Parathyroid adenoma (tissue), 2 donors: ENCODE measurements around the gene CADM1.

ENCODE experiments used
- H2AFZ ChIP-seq: fragments of 300-600 bp; sonication (generic); one replicate; pipeline ENCODE4 v1.7.0; 2017; ENCODE audit warnings: antibody characterized with exemption, mild to moderate bottlenecking
- H3K27ac ChIP-seq: fragments of 300-600 bp; sonication (generic); one replicate; pipeline ENCODE4 v1.7.0; 2017
- H3K27me3 ChIP-seq: fragments of 300-600 bp; sonication (generic); one replicate; pipeline ENCODE4 v1.7.0; 2017; ENCODE audit warnings: low read length; ENCODE audit not compliant: control insufficient read depth, insufficient read depth
- H3K36me3 ChIP-seq: fragments of 300-600 bp; sonication (generic); one replicate; pipeline ENCODE4 v1.7.0; 2017; ENCODE audit warnings: low read length; ENCODE audit not compliant: control insufficient read depth, insufficient read depth
- H3K4me1 ChIP-seq: fragments of 300-600 bp; sonication (generic); one replicate; pipeline ENCODE4 v1.7.0; 2017; ENCODE audit warnings: control low read depth
- H3K4me2 ChIP-seq: fragments of 300-600 bp; sonication (generic); one replicate; pipeline ENCODE4 v1.7.0; 2017; ENCODE audit warnings: low read length
- H3K4me3 ChIP-seq: fragments of 300-600 bp; sonication (generic); one replicate; pipeline ENCODE4 v1.7.0; 2017; ENCODE audit warnings: low read depth, low read length
- H3K79me2 ChIP-seq: fragments of 300-600 bp; sonication (generic); one replicate; pipeline ENCODE4 v1.7.0; 2017; ENCODE audit warnings: control low read depth
- H3K9ac ChIP-seq: fragments of 300-600 bp; sonication (generic); one replicate; pipeline ENCODE4 v1.7.0; 2017; ENCODE audit warnings: mild to moderate bottlenecking
- H3K9me3 ChIP-seq: fragments of 300-600 bp; sonication (generic); one replicate; pipeline ENCODE4 v1.7.0; 2017; ENCODE audit warnings: low read length; ENCODE audit not compliant: control insufficient read depth
- CTCF ChIP-seq: fragments of 300-600 bp; sonication (generic); IDR thresholded peaks from one replicate; pipeline ENCODE4 v1.7.0; 2017; ENCODE audit warnings: antibody characterized with exemption, mild to moderate bottlenecking
- donor health status: primary hyperparathyroidism.

CADM1 gene

GRCh38 chr11:115360186-115360824, 143.9 kb downstream of the CADM1 start:
- no peak overlapping the region for H2AFZ ChIP-seq
- H3K79me2 ChIP-seq, result no peaks in the 10 kb centered on the region
- TF ChIP-seq CTCF, result no peak
- no peak overlapping the region for H3K4me2 ChIP-seq
- H3K36me3 ChIP-seq, result no peaks in the 10 kb centered on the region
- H3K4me1 ChIP-seq, result no peaks in the 10 kb centered on the region
- no peaks in the 10 kb centered on the region for H3K9me3 ChIP-seq
- H3K9ac ChIP-seq, result no peak overlapping the region
- no peak overlapping the region for H3K4me3 ChIP-seq
- H3K27ac ChIP-seq, result no peak overlapping the region
- no peaks in the 10 kb centered on the region for H3K27me3 ChIP-seq

GRCh38 chr11:115357066-115357465, 147.1 kb downstream of the CADM1 start:
- H2AFZ ChIP-seq, result no peak overlapping the region
- H3K36me3 ChIP-seq, result no peaks in the 10 kb centered on the region
- no peak overlapping the region for H3K9ac ChIP-seq
- H3K27ac ChIP-seq, result no peak overlapping the region
- H3K4me2 ChIP-seq, result no peak overlapping the region
- H3K9me3 ChIP-seq, result no peaks in the 10 kb centered on the region
- TF ChIP-seq CTCF, result no peak
- no peaks in the 10 kb centered on the region for H3K4me1 ChIP-seq
- no peaks in the 10 kb centered on the region for H3K79me2 ChIP-seq
- no peaks in the 10 kb centered on the region for H3K27me3 ChIP-seq
- no peak overlapping the region for H3K4me3 ChIP-seq

- no peak overlapping the region for H3K4me2 ChIP-seq
- H3K9me3 ChIP-seq, result no peaks in the 10 kb centered on the region
- no peaks in the 10 kb centered on the region for H3K36me3 ChIP-seq
- no peak for TF ChIP-seq CTCF
- no peak overlapping the region for H2AFZ ChIP-seq
- no peaks in the 10 kb centered on the region for H3K4me1 ChIP-seq
- H3K9ac ChIP-seq, result no peak overlapping the region
- H3K79me2 ChIP-seq, result no peaks in the 10 kb centered on the region
- H3K4me3 ChIP-seq, result no peak overlapping the region
- no peaks in the 10 kb centered on the region for H3K27me3 ChIP-seq
- H3K27ac ChIP-seq, result no peak overlapping the region
Measured at GRCh38 chr11:115352805-115353485, 151.3 kb downstream of the CADM1 start.

GRCh38 chr11:115349335-115350017, 154.7 kb downstream of the CADM1 start:
- Histone ChIP-seq H3K36me3 (no peaks in the 10 kb centered on the region), H3K4me1 (no peaks in the 10 kb centered on the region), H3K79me2 (no peaks in the 10 kb centered on the region)

More at GRCh38 chr11:115349335-115350017, 154.7 kb downstream of the CADM1 start:
- no peaks in the 10 kb centered on the region for H3K27me3 ChIP-seq
- H2AFZ ChIP-seq, result no peak overlapping the region
- H3K9me3 ChIP-seq, result no peaks in the 10 kb centered on the region
- no peak overlapping the region for H3K27ac ChIP-seq
- H3K4me2 ChIP-seq, result no peak overlapping the region
- H3K9ac ChIP-seq, result no peak overlapping the region
- H3K4me3 ChIP-seq, result no peak overlapping the region
- no peak for TF ChIP-seq CTCF
